ENCODE measurements around the gene METTL25.

DNA sequence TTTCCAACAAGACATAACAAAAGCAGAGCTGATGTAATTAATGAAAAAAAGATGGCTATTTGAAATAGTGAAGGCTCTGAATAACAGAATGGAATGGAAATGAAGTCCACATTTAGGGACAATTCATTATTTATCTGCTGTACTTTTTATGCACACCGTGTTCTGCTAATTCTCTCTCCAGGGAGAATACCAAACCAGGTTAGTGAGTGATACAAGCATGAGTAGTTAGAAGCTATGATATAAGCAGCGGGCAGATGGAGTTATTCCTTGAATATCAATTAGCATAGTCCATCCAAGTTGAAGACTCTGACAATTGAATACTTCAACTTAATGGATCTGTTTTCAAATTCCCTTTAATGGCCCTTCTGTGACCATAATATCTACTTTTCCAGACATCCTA is 166.3 kb downstream of the METTL25 start:
- TF ChIP-seq, protein P1, sequence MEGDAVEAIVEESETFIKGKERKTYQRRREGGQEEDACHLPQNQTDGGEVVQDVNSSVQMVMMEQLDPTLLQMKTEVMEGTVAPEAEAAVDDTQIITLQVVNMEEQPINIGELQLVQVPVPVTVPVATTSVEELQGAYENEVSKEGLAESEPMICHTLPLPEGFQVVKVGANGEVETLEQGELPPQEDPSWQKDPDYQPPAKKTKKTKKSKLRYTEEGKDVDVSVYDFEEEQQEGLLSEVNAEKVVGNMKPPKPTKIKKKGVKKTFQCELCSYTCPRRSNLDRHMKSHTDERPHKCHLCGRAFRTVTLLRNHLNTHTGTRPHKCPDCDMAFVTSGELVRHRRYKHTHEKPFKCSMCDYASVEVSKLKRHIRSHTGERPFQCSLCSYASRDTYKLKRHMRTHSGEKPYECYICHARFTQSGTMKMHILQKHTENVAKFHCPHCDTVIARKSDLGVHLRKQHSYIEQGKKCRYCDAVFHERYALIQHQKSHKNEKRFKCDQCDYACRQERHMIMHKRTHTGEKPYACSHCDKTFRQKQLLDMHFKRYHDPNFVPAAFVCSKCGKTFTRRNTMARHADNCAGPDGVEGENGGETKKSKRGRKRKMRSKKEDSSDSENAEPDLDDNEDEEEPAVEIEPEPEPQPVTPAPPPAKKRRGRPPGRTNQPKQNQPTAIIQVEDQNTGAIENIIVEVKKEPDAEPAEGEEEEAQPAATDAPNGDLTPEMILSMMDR (IDR thresholded peaks at IDR 0.05): no peak
- TF ChIP-seq POLR2A (IDR thresholded peaks at IDR 0.05): no peak

Measured in tibial nerve (tissue), 3 donors.